Measurements from ENCODE around the gene ASB2. TPM values are rescaled to one million over a fixed set of nuclear protein-coding genes. Genes with fewer than 3 reads are reported as not detected.

Gene ASB2
- polyA plus RNA-seq, 3 donors: 0.29 to 1.1 (median 0.65) TPM

GRCh38 chr14:93943052-93943451, 33.3 kb downstream of the ASB2 start:
- WGBS, 3 donors: 88 to 94% (median 91%) methylated on average over 10 of the region's 10 CpGs
- H3K27ac ChIP-seq (ENCODE audit: low read depth, low read length): no peak overlapping the region

GRCh38 chr14:93941293-93941910, 35.0 kb downstream of the ASB2 start:
- H3K27ac ChIP-seq (ENCODE audit: low read depth, low read length): no peak overlapping the region

GRCh38 chr14:93940437-93940836, 35.9 kb downstream of the ASB2 start:
- WGBS, 3 donors: 82 to 89% (median 83%) methylated on average over 6 of the region's 6 CpGs
- H3K27ac ChIP-seq (ENCODE audit: low read depth, low read length): no peak overlapping the region

More at GRCh38 chr14:93941293-93941910, 35.0 kb downstream of the ASB2 start:
- WGBS, 3 donors: 32 to 84% (median 81%) methylated on average over 16 of the region's 16 CpGs

- WGBS, 3 donors: 6 to 8% (median 8%) methylated on average over 83 to 84 of the region's 84 CpGs
- H3K27ac ChIP-seq (ENCODE audit: low read depth, low read length): no peak overlapping the region
Observed at GRCh38 chr14:93939304-93940229, 36.8 kb downstream of the ASB2 start.

GRCh38 chr14:93938751-93939303, 37.5 kb downstream of the ASB2 start:
- no peak overlapping the region for H3K27ac ChIP-seq (ENCODE audit: low read depth, low read length)
- 29 to 32% (median 30%) methylated on average over 46 of the region's 46 CpGs for WGBS, 3 donors

- WGBS, 3 donors: 80 to 89% (median 87%) methylated on average over 13 of the region's 13 CpGs
- no peak overlapping the region for H3K27ac ChIP-seq (ENCODE audit: low read depth, low read length)
Observed at GRCh38 chr14:93937519-93937918, 38.9 kb downstream of the ASB2 start.

- 88 to 90% (median 88%) methylated on average over 6 of the region's 6 CpGs for WGBS, 3 donors
Observed at GRCh38 chr14:93936926-93937325, 39.4 kb downstream of the ASB2 start.

GRCh38 chr14:93936245-93936644, 40.1 kb downstream of the ASB2 start:
- WGBS, 3 donors: 27 to 37% (median 35%) methylated on average over 5 of the region's 5 CpGs
- H3K27ac ChIP-seq (ENCODE audit: low read depth, low read length): no peak overlapping the region

More at GRCh38 chr14:93936926-93937325, 39.4 kb downstream of the ASB2 start:
- no peak overlapping the region for H3K27ac ChIP-seq (ENCODE audit: low read depth, low read length)

- no peak overlapping the region for H3K27ac ChIP-seq (ENCODE audit: low read depth, low read length)
- WGBS, 3 donors: 62 to 83% (median 78%) methylated on average over 8 of the region's 8 CpGs
Observed at GRCh38 chr14:93935213-93935612, 41.2 kb downstream of the ASB2 start.

GRCh38 chr14:93932642-93933041, 43.7 kb downstream of the ASB2 start:
- no peak overlapping the region for H3K27ac ChIP-seq (ENCODE audit: low read depth, low read length)

GRCh38 chr14:93930989-93931307, 45.4 kb downstream of the ASB2 start:
- 74 to 82% (median 81%) methylated on average over 4 of the region's 4 CpGs for WGBS, 3 donors
- no peak overlapping the region for H3K27ac ChIP-seq (ENCODE audit: low read depth, low read length)

More at GRCh38 chr14:93932642-93933041, 43.7 kb downstream of the ASB2 start:
- WGBS, 3 donors: 88 to 93% (median 89%) methylated on average over 4 of the region's 4 CpGs

GRCh38 chr14:93930296-93930988, 45.9 kb downstream of the ASB2 start:
- 84 to 88% (median 84%) methylated on average over 8 of the region's 8 CpGs for WGBS, 3 donors
- no peak overlapping the region for H3K27ac ChIP-seq (ENCODE audit: low read depth, low read length)

GRCh38 chr14:93929657-93930056, 46.7 kb downstream of the ASB2 start:
- H3K27ac ChIP-seq (ENCODE audit: low read depth, low read length): no peak overlapping the region
- whole genome bisulfite sequencing, 3 donors: 83 to 88% (median 83%) methylated on average over 11 of the region's 11 CpGs

- no peak overlapping the region for H3K27ac ChIP-seq (ENCODE audit: low read depth, low read length)
- 76 to 88% (median 83%) methylated on average over 13 of the region's 13 CpGs for WGBS, 3 donors
Observed at GRCh38 chr14:93929048-93929535, 47.3 kb downstream of the ASB2 start.

GRCh38 chr14:93928184-93929047, 48.0 kb downstream of the ASB2 start:
- 87 to 89% (median 87%) methylated on average over 26 of the region's 26 CpGs for WGBS, 3 donors
- H3K27ac ChIP-seq (ENCODE audit: low read depth, low read length): no peak overlapping the region

- WGBS, 3 donors: 55 to 58% (median 56%) methylated on average over 6 of the region's 6 CpGs
Observed at GRCh38 chr14:93927800-93928145, 48.6 kb downstream of the ASB2 start.

GRCh38 chr14:93926873-93927799, 49.2 kb downstream of the ASB2 start, which contains the start of gene FAM181A:
TSS of gene FAM181A (plus strand) at chr14:93927344. CDS start at chr14:93928286, 942 bp downstream.
- WGBS, 3 donors: 63 to 74% (median 72%) methylated on average over 26 to 38 of the region's 38 CpGs

More at GRCh38 chr14:93927800-93928145, 48.6 kb downstream of the ASB2 start:
- H3K27ac ChIP-seq (ENCODE audit: low read depth, low read length): no peak overlapping the region

More at GRCh38 chr14:93926873-93927799, 49.2 kb downstream of the ASB2 start, which contains the start of gene FAM181A:
- no peak within 1 kb of the TSS for H3K27ac ChIP-seq (ENCODE audit: low read depth, low read length)

Data from adipose tissue (tissue), 3 donors.